GM12892 (cell line): ENCODE measurements around the gene MYOC.

Experiments used
- POLR2A ChIP-seq: IDR thresholded peaks from 2 replicates; pipeline ENCODE4 v1.6.1; 2011; ENCODE audit warnings: low read depth, low read length, control low read depth
- POLR2AphosphoS5 ChIP-seq: IDR thresholded peaks from 2 replicates; pipeline ENCODE4 v1.6.1; 2011; ENCODE audit warnings: low read depth, low read length, control low read depth
- TAF1 ChIP-seq: IDR thresholded peaks from 2 replicates; pipeline ENCODE4 v1.6.1; 2011; ENCODE audit warnings: low read depth, mild to moderate bottlenecking, control low read depth, low read length, borderline replicate concordance

- TF ChIP-seq POLR2A: no peak
- no peak for TF ChIP-seq POLR2AphosphoS5
- TF ChIP-seq TAF1: no peak
Observed at GRCh38 chr1:171636141-171636540, 16.3 kb downstream of the MYOC start.
